ENCODE data around the gene DAAM1.

The DAAM1 gene

DNA sequence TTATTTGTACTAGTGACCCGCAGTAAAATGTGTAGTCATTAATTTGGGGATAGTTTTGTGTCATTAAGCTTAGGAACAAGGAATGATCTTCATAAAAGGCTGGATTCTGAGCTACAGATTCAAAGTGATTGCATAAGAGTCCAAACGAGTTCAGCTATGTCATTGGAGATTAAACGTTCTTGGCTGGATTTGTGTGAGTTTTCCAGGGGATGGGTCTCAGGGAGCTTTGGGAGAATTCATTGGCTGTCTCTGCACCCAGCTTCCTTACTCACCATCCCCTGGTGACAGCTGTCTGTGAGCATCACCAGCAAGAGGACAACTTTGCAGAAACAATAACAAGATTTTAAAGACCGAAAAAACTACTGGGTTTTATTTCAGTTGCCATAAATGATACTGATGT, 130.4 kb downstream of the DAAM1 start:
- DNase-seq (ENCODE audit: low read depth), result no peak
- H3K4me3 ChIP-seq (ENCODE audit: low read depth, low read length), result no peak overlapping the region
- TF ChIP-seq CTCF (IDR thresholded peaks at IDR 0.05; ENCODE audit: low read depth, low read length, missing control alignments), result no peak

- no peak for TF ChIP-seq CTCF (IDR thresholded peaks at IDR 0.05; ENCODE audit: low read depth, low read length, missing control alignments)
- no peak overlapping the region for H3K4me3 ChIP-seq (ENCODE audit: low read depth, low read length)
- no peak for DNase-seq (ENCODE audit: low read depth)
These were observed 131.9 kb downstream of the DAAM1 start for GRCh38 chr14:59320361-59320760.

- no peak for TF ChIP-seq CTCF (IDR thresholded peaks at IDR 0.05; ENCODE audit: low read depth, low read length, missing control alignments)
- no peak for DNase-seq (ENCODE audit: low read depth)
- no peak overlapping the region for H3K4me3 ChIP-seq (ENCODE audit: low read depth, low read length)
These were observed 132.5 kb downstream of the DAAM1 start for GRCh38 chr14:59320763-59321625.

DNA sequence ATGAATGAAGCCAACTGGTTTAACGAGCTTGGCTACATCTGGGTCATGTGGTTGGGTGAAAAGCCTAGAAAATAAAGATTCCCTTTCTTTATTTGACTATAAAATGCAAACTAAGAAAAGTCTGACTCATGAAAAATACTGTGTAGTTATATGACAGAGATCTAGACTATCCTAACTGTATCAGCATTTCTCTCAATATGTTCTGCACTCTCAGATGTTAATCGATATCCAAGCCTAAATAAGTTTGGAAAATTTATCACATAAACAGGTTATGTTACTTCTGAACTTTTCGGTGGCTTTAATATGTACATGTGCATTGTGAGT, 133.1 kb downstream of the DAAM1 start:
- no peak for TF ChIP-seq CTCF (IDR thresholded peaks at IDR 0.05; ENCODE audit: low read depth, low read length, missing control alignments)
- no peak overlapping the region for H3K4me3 ChIP-seq (ENCODE audit: low read depth, low read length)
- no peak for DNase-seq (ENCODE audit: low read depth)

- TF ChIP-seq CTCF (IDR thresholded peaks at IDR 0.05; ENCODE audit: low read depth, low read length, missing control alignments), result no peak
- DNase-seq (ENCODE audit: low read depth), result no peak
- no peak overlapping the region for H3K4me3 ChIP-seq (ENCODE audit: low read depth, low read length)
These were observed 137.4 kb downstream of the DAAM1 start for GRCh38 chr14:59325906-59326305.

DNA sequence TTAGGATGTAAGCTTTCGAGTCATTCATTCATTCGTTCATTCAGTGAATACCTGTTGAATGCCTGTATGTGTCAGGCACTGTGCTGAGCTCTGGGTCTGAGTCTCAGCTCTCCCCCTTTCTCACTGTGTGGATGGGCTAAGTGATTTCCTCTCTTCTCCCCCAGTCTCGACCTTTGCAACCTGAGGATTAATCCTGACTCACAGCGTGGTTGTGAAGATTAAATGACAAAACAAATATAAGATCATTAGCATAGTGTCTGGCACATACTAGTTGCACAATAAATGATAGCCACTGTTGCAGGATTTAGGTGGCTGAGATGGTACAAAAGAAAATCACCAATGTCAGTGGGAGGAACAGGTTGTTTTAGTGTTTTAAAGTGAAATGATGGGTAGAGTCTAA, 140.0 kb downstream of the DAAM1 start:
- no peak overlapping the region for H3K4me3 ChIP-seq (ENCODE audit: low read depth, low read length)
- DNase-seq (ENCODE audit: low read depth), result no peak
- no peak for TF ChIP-seq CTCF (IDR thresholded peaks at IDR 0.05; ENCODE audit: low read depth, low read length, missing control alignments)

- H3K4me3 ChIP-seq (ENCODE audit: low read depth, low read length), result no peak overlapping the region
- TF ChIP-seq CTCF (IDR thresholded peaks at IDR 0.05; ENCODE audit: low read depth, low read length, missing control alignments), result no peak
- DNase-seq (ENCODE audit: low read depth), result no peak
These were observed 142.0 kb downstream of the DAAM1 start for GRCh38 chr14:59330455-59330854.
